ENCODE results near the gene FGFBP1. TPM values are rescaled to one million over a fixed set of nuclear protein-coding genes. Genes with fewer than 3 reads are reported as not detected.

The FGFBP1 gene
- polyA plus RNA-seq, 1 experiment, result not detected

- ChIA-PET CTCF (interaction anchor here (1.0 to 2.2 kb wide), 2 partner anchors 12 to 90 kb away, joined by 3 to 16 read pairs; no protein-coding TSS in a partner anchor), POLR2A (no interaction called here)
- peaks cover 16% of the 10 kb centered on the region for H3K27me3 ChIP-seq (ENCODE audit: control insufficient read depth, insufficient read depth, low read length)
- no peak for TF ChIP-seq CTCF (IDR thresholded peaks at IDR 0.05; ENCODE audit: low read depth, low read length)
- no peak overlapping the region for H3K27ac ChIP-seq (ENCODE audit: low read depth, low read length)
- no peaks in the 10 kb centered on the region for H3K9me3 ChIP-seq (ENCODE audit: control insufficient read depth, insufficient read depth, low read length)
- DNase-seq (ENCODE audit: low read depth, low spot score), result no peak
- H3K4me3 ChIP-seq (ENCODE audit: low read depth, low read length), result no peak overlapping the region
These were observed 43.3 kb downstream of the FGFBP1 start for GRCh38 chr4:15894921-15895916.

- H3K9me3 ChIP-seq (ENCODE audit: control insufficient read depth, insufficient read depth, low read length), result no peaks in the 10 kb centered on the region
- no peak overlapping the region for H3K4me3 ChIP-seq (ENCODE audit: low read depth, low read length)
- H3K27me3 ChIP-seq (ENCODE audit: control insufficient read depth, insufficient read depth, low read length), result peaks cover 16% of the 10 kb centered on the region
- CTCF ChIA-PET, result interaction anchor here (2.2 kb wide), 1 partner anchor 12 kb away, joined by 16 read pairs; no protein-coding TSS in a partner anchor
- no peak for TF ChIP-seq CTCF (IDR thresholded peaks at IDR 0.05; ENCODE audit: low read depth, low read length)
- H3K27ac ChIP-seq (ENCODE audit: low read depth, low read length), result no peak overlapping the region
- no peak for DNase-seq (ENCODE audit: low read depth, low spot score)
- POLR2A ChIA-PET, result no interaction called here
These were observed 44.1 kb downstream of the FGFBP1 start for GRCh38 chr4:15894393-15894792.

- POLR2A ChIA-PET, result no interaction called here
- Histone ChIP-seq H3K4me3 (ENCODE audit: low read depth, low read length) (no peak overlapping the region), H3K9me3 (ENCODE audit: control insufficient read depth, insufficient read depth, low read length) (no peaks in the 10 kb centered on the region), H3K27me3 (ENCODE audit: control insufficient read depth, insufficient read depth, low read length) (peaks cover 12% of the 10 kb centered on the region), H3K27ac (ENCODE audit: low read depth, low read length) (no peak overlapping the region)
- DNase-seq (ENCODE audit: low read depth, low spot score), result peak; percentile 86
- CTCF ChIA-PET, result interaction anchor here (1.3 to 2.2 kb wide), 2 partner anchors 11 to 63 kb away, joined by 3 to 16 read pairs; no protein-coding TSS in a partner anchor
- no peak for TF ChIP-seq CTCF (IDR thresholded peaks at IDR 0.05; ENCODE audit: low read depth, low read length)
These were observed 44.6 kb downstream of the FGFBP1 start for GRCh38 chr4:15893962-15894361.

- POLR2A ChIA-PET, result no interaction called here
- Histone ChIP-seq H3K4me3 (ENCODE audit: low read depth, low read length) (no peak overlapping the region), H3K9me3 (ENCODE audit: control insufficient read depth, insufficient read depth, low read length) (no peaks in the 10 kb centered on the region), H3K27ac (ENCODE audit: low read depth, low read length) (no peak overlapping the region), H3K27me3 (ENCODE audit: control insufficient read depth, insufficient read depth, low read length) (no peaks in the 10 kb centered on the region)
- CTCF ChIA-PET, result interaction anchor here (1.6 kb wide), 1 partner anchor 9 kb away, joined by 6 read pairs; no protein-coding TSS in a partner anchor
- DNase-seq (ENCODE audit: low read depth, low spot score), result no peak
- no peak for TF ChIP-seq CTCF (IDR thresholded peaks at IDR 0.05; ENCODE audit: low read depth, low read length)
These were observed 47.2 kb downstream of the FGFBP1 start for GRCh38 chr4:15891312-15891711.

Measured in AG04450 (cell line).